SU-DHL-6 (cell line): ENCODE data around the gene SPNS2.

Source experiments
- CTCF ChIP-seq: fragments of 200-600 bp; sonication (generic); IDR thresholded peaks from one replicate; pipeline ENCODE4 v1.5.1; 2017; ENCODE audit warnings: antibody characterized with exemption, mild to moderate bottlenecking, low read length, moderate library complexity; ENCODE audit not compliant: insufficient read depth, poor library complexity, severe bottlenecking
- EZH2phosphoT487 ChIP-seq: fragments of 200-600 bp; sonication (generic), shearing (Covaris generic); conservative IDR thresholded peaks from 2 replicates; pipeline ENCODE4 v1.6.1; 2018; ENCODE audit warnings: mild to moderate bottlenecking, antibody characterized with exemption, low read length, moderate library complexity, mixed read lengths

GRCh38 chr17:4509923-4510617, 11.4 kb downstream of the SPNS2 start:
- TF ChIP-seq CTCF (no peak), EZH2phosphoT487 (no peak)
